Lower lobe of right lung (tissue), 2 donors: ENCODE results near the gene FAM171A2. TPM values are rescaled to one million over a fixed set of nuclear protein-coding genes. Genes with fewer than 3 reads are reported as not detected.
"Not testable (repeated sequence)": the region's sequence is repeated elsewhere in the genome, so short reads cannot be mapped to it uniquely, and the experiment has no call there.

Experiments used
- ATAC-seq, 2 donors: fragments of 200-7000 bp; cut with Tn5 transposase; one replicate each; pipeline ENCODE4 v1.9.1; 2020 to 2022; ENCODE audit warnings: mild to moderate bottlenecking in 2 of 2, moderate library complexity in 2 of 2
- DNase-seq: peaks from one replicate; pipeline ENCODE4 v3.0.0-alpha.2; 2020
- H3K27ac ChIP-seq: fragments of 200-600 bp; one replicate; pipeline ENCODE4 v1.8.0; 2022
- H3K27me3 ChIP-seq: fragments of 200-600 bp; one replicate; pipeline ENCODE4 v1.8.0; 2022; ENCODE audit warnings: low read depth
- H3K36me3 ChIP-seq: fragments of 200-600 bp; one replicate; pipeline ENCODE4 v1.8.0; 2022; ENCODE audit warnings: mild to moderate bottlenecking
- H3K4me1 ChIP-seq: fragments of 200-600 bp; one replicate; pipeline ENCODE4 v1.8.0; 2022
- H3K4me3 ChIP-seq: fragments of 200-600 bp; one replicate; pipeline ENCODE4 v1.8.0; 2022; ENCODE audit warnings: mild to moderate bottlenecking
- H3K9me3 ChIP-seq: fragments of 200-600 bp; one replicate; pipeline ENCODE4 v1.8.0; 2022
- intact Hi-C: fragments of 100-400 bp; cut with DNase I; formaldehyde crosslinking; loops from one replicate; pipeline ENCODE4 v1.11.0; 2022
- total RNA-seq: library from RNA; stranded (reverse); fragmentation: NEBNext Ultra II Directional; extraction: Animal tissue kit (Norgen Biotek cat#: 25700); gene quantifications from one replicate; pipeline ENCODE4 v1.2.1, GENCODE V29; 2021
- TF ChIP-seq, protein P1 (sequence below): fragments of 200-600 bp; IDR thresholded peaks from one replicate; pipeline ENCODE4 v1.8.0; 2022; ENCODE audit warnings: antibody characterized with exemption, mild to moderate bottlenecking
- donor health status: DM: no; HTN: yes; CAD: no; lungs with severe emphysema.

FAM171A2 gene
- total RNA-seq, 1 donor from 2014 or later: 1.2 TPM

GRCh38 chr17:44398692-44399691, 35.3 kb upstream of the FAM171A2 start:
- H3K27me3 ChIP-seq: no peaks in the 10 kb centered on the region
- no peak overlapping the region for H3K4me3 ChIP-seq
- DNase-seq (no peak), ATAC-seq (no peak)
- H3K9me3 ChIP-seq: no peaks in the 10 kb centered on the region
- TF ChIP-seq, protein P1, sequence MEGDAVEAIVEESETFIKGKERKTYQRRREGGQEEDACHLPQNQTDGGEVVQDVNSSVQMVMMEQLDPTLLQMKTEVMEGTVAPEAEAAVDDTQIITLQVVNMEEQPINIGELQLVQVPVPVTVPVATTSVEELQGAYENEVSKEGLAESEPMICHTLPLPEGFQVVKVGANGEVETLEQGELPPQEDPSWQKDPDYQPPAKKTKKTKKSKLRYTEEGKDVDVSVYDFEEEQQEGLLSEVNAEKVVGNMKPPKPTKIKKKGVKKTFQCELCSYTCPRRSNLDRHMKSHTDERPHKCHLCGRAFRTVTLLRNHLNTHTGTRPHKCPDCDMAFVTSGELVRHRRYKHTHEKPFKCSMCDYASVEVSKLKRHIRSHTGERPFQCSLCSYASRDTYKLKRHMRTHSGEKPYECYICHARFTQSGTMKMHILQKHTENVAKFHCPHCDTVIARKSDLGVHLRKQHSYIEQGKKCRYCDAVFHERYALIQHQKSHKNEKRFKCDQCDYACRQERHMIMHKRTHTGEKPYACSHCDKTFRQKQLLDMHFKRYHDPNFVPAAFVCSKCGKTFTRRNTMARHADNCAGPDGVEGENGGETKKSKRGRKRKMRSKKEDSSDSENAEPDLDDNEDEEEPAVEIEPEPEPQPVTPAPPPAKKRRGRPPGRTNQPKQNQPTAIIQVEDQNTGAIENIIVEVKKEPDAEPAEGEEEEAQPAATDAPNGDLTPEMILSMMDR: no peak
- H3K4me1 ChIP-seq: no peaks in the 10 kb centered on the region
- intact Hi-C loops: no loop called here
- H3K27ac ChIP-seq: no peak overlapping the region
- H3K36me3 ChIP-seq: peaks cover 75% of the 10 kb centered on the region

GRCh38 chr17:44397479-44398440, 34.1 kb upstream of the FAM171A2 start:
- H3K36me3 ChIP-seq: peaks cover 63% of the 10 kb centered on the region
- H3K4me3 ChIP-seq: no peak overlapping the region
- no peaks in the 10 kb centered on the region for H3K27me3 ChIP-seq
- no peaks in the 10 kb centered on the region for H3K4me1 ChIP-seq
- intact Hi-C loops: no loop called here
- TF ChIP-seq, protein P1: no peak
- ATAC-seq: no peak
- DNase-seq: no peak
- no peaks in the 10 kb centered on the region for H3K9me3 ChIP-seq
- no peak overlapping the region for H3K27ac ChIP-seq

DNA sequence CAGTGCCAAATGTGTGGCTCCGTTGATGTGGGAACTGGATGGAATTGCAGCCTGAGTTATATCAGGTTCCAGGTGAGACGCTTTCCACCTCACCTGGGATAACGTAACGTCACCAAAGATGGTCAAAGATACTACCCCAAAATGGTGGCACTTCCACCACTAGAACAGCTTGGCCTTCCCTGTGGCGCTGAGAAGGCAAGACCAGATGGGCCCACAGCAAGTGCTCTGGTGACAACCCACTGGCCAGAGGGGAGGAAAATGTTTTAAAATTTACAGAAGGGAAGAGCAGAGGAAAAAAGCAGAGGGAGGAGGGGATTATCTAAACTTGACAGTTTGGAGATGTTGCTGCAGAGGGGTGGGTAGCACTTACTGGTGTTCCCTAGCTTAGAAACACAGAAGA, 33.3 kb upstream of the FAM171A2 start:
- Histone ChIP-seq H3K27me3 (no peaks in the 10 kb centered on the region), H3K4me3 (no peak overlapping the region), H3K36me3 (peaks cover 57% of the 10 kb centered on the region), H3K27ac (no peak overlapping the region), H3K9me3 (no peaks in the 10 kb centered on the region), H3K4me1 (no peaks in the 10 kb centered on the region)
- intact Hi-C loops: no loop called here
- TF ChIP-seq, protein P1: no peak
- ATAC-seq: no peak
- no peak for DNase-seq

DNA sequence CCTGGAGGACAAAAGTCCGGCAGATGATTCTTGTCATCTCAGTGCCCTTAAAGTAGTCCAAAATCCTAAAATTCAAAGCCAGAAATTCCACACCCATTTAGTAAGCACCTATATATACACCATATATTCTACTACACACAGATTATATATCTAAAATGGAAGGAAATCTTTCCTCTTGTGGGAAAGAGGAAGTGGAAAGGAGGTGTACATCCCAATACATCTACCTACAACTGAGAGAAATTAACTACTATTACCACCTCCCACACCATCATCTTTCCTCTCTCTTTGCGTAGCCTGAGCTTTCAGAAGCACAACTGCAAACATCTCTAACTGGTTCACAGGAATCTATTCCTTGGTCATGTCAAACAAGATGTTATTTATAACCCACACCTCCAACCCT, 31.2 kb upstream of the FAM171A2 start:
- no peaks in the 10 kb centered on the region for H3K9me3 ChIP-seq
- no peaks in the 10 kb centered on the region for H3K4me1 ChIP-seq
- H3K27ac ChIP-seq: no peak overlapping the region
- DNase-seq (no peak), ATAC-seq (no peak)
- peaks cover 36% of the 10 kb centered on the region for H3K36me3 ChIP-seq
- TF ChIP-seq, protein P1: no peak
- intact Hi-C loops: no loop called here
- no peak overlapping the region for H3K4me3 ChIP-seq
- H3K27me3 ChIP-seq: no peaks in the 10 kb centered on the region

GRCh38 chr17:44394112-44394511, 30.5 kb upstream of the FAM171A2 start:
- H3K27me3 ChIP-seq, intact Hi-C loops, H3K27ac ChIP-seq, H3K4me1 ChIP-seq, ATAC-seq, H3K9me3 ChIP-seq, DNase-seq, H3K4me3 ChIP-seq: not testable (repeated sequence)
- peaks cover 29% of the 10 kb centered on the region for H3K36me3 ChIP-seq
